Pons (tissue), 1 donor: ENCODE data around the gene FOXO3.
A peak's percentile ranks its signal among the peaks of the same experiment; 100 is the strongest.
"Not testable (repeated sequence)": the region's sequence is repeated elsewhere in the genome, so short reads cannot be mapped to it uniquely, and the experiment has no call there.

Experiments
- DNase-seq: peaks from one replicate; pipeline ENCODE4 v3.0.0-alpha.2; 2016; ENCODE audit warnings: low spot score

Gene FOXO3

DNA sequence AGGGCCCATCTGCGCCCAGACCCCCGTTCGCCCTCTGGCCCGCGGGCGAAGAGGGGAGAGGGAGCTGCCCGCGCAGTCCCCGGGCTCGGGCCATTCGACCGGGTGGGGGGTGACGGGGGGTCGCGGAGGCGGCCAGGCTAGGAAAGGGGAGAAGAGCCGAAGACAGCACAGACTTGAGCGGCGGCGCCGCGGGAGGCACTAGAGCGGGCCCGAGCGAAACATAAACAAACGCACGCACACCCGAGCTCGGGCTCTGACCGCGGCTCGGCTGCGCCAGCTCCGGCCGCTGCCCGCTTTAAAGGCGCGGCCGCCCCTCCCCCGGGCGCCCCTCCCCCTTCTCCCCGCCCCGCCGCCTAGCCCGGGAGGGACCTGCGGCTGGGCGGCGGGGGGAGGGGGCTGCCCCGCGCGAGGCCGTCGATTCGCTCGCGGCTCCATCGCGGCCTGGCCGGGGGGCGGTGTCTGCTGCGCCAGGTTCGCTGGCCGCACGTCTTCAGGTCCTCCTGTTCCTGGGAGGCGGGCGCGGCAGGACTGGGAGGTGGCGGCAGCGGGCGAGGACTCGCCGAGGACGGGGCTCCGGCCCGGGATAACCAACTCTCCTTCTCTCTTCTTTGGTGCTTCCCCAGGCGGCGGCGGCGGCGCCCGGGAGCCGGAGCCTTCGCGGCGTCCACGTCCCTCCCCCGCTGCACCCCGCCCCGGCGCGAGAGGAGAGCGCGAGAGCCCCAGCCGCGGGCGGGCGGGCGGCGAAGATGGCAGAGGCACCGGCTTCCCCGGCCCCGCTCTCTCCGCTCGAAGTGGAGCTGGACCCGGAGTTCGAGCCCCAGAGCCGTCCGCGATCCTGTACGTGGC is at the start of gene FOXO3:
TSS of gene FOXO3 (plus strand) at position 455 of the 846 bp plus-strand sequence. CDS start at position 747, 292 bp downstream.
- DNase-seq: peak; percentile 82

DNA sequence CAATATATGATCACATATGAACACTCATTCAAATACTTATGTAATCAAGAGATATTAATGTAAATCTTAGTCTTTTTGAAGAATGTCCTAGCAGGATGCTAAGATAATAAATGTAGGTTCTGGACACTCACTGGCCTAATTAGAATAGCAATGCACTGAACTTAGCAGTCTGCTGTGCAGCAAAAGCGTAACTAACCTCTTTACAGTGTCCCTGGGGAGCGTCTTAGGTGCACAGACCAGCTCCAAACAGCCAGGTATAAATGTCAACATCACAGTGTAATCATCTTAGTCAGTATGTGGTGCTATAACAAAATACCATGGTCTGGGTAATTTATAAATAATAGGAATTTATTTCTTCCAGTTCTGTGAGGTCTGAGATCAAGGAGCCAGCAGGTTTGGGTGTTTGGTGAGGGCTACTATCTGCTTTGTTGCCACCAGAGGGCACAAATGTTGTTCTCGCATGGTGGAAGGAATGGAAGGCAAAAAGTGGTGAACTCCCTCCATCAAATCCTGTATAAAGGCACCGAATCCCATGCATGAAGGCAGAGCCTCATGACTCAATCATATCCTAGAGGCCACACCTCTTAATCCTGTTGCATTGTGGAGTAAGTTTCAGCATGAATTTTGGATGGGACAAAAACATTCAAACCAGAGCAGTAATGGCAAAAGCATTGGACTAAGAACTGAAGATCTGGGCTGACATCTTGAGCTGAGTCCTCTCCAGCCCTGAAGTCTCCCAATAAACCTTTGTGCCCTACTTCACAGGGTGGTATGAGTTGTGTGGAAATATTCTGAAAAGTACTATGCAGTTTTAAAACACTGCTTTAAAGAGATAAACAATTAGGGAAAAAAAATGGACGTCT is 41.8 kb upstream of the FOXO3 start:
- no peak for DNase-seq

DNA sequence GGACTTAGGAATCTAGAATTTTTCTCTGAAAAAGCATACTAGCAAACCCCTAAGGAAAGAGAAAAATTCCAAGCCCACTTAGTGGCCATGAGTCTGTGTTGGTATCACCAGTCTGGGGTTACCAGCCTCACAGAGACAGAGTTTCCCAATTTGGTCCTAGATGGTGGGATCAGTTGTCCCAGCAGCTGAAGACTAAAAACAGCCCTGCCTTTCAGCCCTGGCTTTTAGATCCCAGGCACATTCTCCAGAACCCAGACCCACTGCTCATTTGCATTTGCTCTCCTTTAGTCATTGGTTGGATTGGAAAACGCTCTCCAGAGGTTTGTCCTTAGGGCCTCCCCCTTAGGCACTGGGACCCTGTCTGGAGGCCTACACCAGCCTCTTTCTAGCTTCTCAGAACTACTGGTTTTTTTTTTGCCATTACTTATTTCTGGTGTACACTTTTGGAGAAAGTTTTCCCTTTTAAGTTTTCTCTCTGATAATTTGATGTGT is 39.1 kb upstream of the FOXO3 start:
- DNase-seq: no peak

DNA sequence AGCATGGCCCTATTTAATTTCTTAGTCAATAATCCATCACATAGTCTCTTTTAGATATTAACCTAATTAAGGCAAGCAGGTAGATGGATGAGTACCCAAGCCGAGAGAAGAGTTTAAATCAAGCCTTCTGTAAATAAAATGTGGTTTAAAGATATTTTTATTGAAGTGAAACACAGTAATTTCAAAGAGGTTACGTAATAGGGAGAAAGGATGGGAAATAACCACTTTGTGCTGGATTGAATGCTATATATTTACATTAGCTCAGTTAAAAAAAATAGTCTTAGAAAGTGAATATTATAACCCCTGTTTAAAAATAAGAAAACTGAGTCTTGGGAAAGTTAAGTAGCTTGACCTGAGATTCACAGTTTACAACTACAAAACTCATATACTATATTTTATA is 37.0 kb upstream of the FOXO3 start:
- no peak for DNase-seq

DNA sequence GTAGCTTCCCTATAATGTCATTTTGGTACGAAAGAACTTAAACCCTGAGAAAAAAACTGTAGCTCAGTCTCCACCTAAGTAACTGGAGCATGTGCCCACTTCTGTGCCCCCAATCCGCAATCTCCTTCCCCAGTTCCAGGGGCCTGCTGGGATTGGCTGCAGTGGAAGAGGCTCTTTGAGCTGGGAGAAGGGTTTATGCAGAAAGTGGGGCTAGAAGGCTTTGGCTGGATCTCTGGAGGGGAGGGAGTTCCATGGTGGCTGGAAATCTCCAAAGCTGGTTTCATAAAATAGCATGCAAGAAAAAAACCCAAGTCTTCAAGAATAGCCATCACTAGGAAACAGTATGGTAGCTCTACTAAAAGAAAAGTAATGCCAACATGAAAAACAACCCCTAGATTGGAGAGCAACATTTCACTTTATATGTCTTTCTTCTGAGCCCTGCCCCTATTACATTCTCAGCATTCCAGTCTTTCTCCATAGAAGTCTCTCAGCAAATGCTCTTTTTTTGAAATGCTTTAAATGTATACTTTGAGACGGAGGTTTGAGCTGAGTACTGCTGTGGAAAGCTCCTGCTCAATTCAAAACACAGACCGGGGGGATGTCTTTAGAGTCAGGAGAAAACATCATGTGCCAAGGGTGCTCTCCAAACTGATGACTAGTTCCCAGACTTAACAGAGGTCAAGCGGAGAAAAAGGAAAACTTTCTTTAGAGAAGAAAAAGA is 36.0 kb upstream of the FOXO3 start:
- no peak for DNase-seq

DNA sequence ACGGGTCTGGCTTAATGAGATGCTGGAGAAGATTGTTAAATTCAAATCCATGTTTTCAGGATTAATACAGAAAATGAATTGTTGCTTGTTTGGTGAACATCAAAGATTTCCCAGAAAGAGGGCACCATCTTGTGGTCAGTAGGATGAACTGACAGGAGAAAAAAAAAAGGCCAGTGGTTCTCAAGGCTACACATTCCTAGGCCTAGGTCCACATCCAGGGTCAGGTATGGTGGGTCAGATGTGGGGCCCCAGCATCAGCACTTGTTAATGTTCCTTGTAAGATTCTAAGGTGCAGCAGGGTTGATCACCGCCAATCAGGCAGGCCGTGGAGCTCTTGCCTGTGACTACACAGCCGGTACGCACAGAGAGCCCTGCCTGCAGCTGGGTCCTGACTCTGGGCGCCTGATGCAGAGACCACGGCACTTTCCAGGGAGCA is 34.0 kb upstream of the FOXO3 start:
- DNase-seq: peak; percentile 51

DNA sequence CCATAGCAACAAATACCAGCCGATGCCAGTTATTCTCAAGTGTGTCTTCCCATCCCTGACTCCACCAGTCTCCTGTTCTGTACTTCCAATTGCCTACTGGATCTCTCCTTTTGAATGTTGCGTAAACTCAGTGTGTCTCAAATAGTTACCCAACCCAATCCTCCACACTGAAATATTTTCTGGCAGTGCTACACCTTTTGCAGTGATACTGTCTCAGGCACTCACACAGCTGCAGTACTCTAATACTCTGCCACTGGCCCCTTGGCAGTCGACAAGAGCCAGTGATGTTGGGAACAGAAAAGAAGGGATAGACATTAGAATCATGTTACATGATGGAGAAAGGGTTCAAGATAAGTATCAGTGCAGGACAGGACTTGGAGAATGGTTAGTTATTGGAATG is 31.8 kb upstream of the FOXO3 start:
- no peak for DNase-seq

DNA sequence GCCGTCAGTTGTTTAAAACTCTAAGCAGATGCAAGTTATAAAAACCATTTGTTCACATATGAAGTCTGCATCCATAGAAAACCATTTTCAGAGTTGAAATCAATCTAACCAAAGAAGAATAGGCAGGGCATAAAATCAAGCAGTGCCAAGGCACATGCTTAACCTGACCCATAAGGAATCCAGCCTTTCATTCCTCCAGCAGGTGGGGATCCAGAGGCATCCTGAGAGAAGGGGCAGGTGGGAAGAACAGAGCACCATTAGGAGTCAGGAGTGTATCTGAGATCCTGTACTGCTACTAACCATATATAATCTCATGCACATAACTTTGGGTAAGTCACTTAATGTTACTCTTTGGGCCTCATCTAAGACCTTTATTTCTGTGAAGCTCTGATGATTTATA is 29.4 kb upstream of the FOXO3 start:
- no peak for DNase-seq

DNA sequence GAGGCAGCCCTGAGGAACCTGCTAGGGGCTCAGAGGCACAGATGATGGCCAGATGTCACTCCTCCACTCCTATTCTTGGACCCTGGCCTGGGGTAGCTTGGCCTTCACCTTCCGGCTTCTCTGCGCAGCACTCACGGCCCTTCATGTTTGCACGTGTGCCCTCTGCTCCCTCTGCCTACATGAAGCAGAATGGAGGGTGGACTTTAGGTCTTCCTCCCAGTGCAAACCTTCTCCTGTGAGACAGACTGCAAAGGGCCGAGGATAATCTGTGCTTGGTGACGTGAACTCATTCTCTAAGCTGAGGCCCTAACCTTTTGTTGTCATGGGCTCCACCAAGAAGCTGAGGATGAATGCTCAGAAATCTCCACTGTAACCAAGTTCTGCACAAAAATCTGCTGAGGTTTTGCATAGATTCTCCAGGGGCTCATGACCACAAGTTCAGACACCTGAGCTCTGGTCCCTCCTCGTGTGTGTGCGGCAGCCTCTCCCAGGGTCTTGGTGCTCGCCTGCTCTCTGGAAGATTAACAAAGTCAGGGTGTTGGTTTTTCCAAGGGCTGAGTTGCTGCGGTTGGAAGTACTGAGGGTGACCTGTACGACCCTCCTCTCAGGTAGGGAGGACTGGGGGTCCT is 25.5 kb upstream of the FOXO3 start:
- DNase-seq: no peak

DNA sequence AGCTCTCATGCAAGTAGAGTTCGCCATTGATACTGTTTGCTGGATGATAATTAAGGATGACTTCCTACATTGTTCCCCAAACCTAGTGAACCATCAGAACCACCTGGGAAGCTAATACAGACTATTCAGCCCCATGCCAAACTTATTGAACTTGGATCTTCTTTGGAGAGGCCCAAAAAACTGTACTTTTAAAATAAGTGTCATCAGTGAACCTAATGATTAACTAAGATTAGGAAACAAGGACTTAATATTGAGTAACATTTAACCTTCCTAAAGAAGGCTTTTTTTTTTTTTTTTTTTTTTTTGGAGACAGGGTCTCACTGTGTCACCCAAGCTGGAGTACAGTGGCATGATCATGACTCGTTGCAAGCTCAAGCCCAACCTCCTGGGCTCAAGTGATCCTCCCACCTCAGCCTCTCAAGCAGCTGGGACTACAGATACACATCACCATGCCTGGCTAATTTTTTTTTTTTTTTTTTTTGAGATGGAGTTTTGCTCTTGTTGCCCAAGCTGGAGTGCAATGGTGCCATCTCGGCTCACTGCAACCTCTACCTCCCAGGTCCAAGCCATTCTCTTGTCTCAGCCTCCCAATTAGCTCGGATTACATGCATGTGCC is 24.7 kb upstream of the FOXO3 start:
- not testable (repeated sequence) for DNase-seq

DNA sequence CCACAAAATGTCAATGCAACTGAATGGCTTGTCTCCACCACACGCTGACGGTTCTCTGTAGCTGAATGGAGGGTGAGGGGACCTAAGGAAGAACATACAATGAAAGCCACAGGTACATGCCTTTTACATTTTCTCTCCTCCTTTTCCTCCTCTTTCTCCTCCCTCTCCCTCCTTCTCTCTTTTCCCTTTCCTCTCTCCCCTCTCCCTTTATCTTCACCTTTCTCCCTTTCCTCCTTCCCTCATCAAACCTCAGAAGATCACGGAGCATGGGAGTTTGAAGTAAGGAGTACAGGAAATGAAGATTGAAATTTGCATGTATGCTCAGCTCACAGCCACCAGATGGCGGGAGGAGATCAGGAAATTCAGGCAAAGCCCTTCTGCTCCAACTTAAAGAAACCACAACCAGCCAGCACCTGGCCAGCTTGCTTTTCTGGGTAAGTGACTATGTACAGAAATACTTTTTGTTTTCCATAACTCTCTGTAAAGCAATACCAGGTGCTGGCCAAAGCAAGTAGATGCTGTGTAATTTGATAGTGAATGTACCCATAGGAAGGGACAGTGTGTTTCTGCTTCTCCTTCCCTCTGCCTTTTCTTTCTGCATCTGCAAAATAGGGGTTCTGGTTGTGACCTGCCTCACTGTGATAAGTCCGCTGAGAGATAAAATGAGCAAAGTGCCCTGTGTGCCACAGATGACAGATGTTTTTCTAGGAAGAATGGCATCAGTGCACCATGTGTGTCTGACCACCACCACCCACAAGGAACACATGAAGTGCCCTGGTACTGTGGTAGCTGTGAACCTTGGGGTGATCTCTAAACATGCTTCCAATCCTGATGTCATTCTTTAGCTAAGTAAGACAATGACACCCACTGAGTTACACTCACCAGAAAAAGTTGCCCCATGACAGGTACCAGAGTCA is 18.6 kb upstream of the FOXO3 start:
- DNase-seq: peak; percentile 85

DNA sequence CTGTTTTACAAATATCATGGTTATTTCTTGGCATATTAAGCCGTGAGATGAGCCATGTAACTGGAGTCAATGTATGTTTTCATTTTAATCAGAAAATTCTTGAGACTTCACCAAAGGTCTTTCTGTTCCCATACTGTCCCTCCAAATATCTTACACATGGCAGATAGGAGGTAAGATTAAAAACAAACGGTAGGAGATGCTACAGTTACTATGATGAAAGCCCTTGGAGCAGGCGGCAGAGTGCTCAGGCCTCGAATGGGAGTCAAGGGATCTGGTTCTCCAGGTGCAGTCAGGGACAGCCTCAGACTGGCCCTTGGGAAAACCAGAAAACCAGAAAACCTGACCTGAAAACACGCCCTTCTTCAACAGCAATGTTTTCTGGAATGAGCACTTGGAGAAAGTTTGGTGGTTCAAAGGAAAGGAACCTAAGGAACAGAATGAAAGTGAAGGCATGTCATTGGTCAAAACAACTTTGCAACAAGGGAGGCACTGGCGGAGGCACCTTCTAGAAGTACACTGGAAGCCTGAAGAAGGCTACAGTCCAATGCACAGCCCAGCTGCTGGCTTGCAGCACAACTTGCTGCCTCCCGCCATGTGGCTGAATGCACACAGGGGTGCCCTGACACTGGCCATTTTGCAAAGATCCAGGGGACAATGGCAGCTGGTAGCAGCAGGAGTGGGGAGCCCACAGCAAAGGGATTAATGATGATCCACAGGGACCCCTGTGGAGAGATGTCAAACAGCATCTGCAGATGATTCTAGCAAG is 17.4 kb upstream of the FOXO3 start:
- no peak for DNase-seq

DNA sequence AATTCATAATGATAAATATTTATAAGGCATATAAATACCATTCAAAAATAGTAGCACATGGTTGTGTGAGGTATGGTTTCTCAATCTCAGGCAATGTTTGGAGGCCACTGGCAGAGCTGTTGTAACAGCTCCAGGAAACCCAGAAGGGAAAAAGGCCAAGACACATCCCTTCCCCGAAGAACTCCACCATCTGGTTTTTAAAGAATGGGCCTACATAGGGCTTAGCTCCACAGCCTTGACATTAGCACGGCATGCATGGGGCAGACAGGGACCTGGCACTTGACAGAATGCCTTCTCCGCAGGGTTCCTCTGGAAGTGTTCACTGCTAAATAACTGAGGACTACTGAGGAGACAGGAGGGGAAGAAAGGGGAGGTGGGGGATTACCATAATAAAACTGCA is 16.1 kb upstream of the FOXO3 start:
- DNase-seq: no peak

DNA sequence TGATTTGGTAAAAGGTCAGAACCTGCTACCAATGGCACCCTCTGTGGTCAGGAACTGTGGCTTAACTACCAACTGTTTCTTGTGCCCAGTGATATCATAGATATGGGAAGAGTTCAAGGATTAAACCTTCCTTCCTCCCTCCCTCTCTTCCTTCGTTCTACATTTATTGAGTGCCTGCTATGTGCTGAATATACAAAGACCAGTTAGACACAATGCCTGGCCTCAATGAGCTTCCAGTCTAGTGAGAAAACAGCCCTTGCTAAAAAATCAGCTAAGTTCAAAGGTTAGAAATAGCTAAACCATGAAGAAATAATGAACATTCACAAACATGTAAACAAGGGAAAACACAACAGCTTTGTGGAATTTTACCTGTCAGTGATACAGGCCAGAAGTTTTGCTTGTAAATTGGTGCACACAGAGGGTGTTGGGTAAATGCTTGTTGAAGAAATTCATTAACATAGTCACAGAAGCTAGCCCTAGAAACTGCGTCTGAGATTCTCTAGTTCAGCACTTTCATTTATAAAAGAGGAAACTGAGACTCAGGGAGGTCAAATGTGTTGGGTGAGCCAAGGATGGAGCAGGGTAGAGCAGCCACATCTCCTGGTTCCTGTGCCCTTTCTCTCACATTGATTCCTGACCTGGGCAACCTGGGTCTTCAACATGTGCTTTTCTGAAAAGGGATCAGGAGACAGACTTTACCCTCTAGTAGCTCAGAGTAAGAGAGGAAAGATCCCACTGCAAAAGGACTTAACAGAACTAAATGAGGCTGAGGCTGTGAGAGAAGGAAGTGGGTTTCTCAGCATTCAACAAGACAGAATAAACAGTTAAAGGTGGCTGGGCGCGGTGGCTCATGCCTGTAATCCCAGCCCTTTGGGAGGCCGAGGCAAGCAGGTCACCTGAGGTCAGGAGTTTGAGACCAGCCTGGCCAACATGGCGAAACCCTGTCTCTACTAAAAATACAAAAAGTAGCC is 14.4 kb upstream of the FOXO3 start:
- peak; percentile 43 for DNase-seq

DNA sequence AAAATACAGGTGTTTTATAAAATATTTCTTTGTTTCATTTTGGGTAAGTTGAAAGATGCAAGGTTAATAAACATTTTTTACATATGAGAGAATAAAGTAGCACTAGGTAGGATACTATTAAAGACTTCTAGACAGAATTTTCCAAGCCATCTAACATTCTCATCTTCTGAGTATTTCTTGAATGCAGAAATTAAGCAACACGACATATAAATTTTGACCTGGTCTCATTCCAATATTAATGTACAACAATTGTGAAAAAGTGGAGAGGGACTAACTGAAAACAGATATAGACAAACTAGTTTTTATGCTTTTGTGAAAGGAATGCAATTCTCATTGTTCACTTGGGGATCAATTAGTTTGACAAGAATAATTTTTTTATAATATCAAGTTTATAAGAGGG is 11.5 kb upstream of the FOXO3 start:
- no peak for DNase-seq

DNA sequence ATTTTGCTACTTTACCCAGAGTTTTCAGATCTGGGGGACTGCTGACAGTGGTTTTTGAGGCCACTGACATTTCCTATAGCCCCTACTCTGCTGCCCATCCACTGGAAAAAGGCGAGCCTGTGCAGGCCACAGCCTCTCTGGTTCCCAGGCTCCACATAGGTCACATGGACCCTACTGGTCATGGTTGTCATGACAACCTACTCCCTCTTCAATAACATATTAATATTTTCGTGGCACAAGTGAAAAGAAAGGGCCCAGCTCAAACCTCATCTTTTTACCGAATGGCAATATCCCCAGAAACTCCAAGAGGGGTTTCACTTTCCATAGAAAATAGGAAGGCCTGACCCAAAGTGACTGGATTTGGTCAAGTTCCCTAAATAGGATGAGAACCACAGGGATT is 11.0 kb upstream of the FOXO3 start:
- no peak for DNase-seq

DNA sequence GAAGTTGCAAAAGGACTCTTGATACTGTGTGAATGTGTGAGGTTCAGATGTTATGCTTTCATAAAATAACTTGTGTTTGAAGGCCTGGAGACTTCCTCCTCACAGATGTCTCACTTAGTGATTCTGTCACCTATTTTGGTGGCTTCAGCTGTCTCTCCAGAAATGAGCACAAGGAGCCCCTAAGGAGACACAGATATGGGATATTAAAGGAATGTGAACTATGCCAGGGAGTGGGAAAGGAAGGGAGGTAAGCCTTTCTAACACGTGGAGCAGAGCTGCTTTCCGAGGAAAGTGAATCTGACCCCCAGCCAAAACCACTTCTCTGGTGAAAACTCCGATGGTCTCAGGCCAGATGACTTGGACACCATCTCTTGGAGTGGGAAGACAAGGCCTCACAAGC is 10.5 kb upstream of the FOXO3 start:
- DNase-seq: no peak

DNA sequence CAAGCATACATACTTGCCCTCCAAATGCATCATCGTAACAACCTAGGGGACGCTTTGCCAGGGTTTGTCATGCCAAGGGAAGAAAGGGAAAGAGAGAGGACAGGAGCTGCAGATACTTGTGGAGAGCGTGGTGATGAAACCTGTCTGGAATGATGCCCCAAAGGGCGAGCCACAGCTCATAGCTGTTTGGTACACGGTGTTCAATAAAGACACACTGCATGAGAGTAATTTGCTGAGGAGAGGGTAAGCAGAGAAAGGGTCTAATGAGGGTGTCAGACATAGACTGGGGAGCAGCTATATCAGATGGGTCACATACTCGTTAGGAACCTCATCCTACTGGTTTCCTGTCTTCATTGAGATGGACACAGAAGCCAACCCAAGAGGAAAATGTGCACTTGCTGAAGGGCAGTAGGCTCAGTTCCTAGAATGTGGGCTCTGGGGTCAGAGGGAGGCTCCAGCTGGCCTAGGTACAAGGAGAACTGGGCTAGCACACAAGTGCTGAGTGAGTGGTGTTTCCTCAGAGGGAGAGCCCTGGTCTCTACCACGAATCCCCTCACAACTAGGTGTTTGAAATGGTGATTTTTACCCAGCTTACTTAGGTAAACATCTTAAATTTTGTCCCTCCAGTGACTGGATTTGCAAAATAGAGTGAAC is 5.2 kb upstream of the FOXO3 start:
- no peak for DNase-seq
